Upper lobe of left lung (tissue), 4 donors: ENCODE measurements around the gene LRCH1.

Source experiments
- CTCF ChIP-seq, 6 experiments: fragments of 450-650 bp in 4 of 6; fragments of 200-600 bp in 2 of 6; sonication (generic) in 2 of 6; IDR thresholded peaks; one replicate each; pipeline ENCODE4 v1.5.1; 2016 to 2019; ENCODE audit warnings: antibody characterized with exemption in 6 of 6
- POLR2A ChIP-seq, 4 donors: fragments of 450-650 bp; IDR thresholded peaks; one replicate each; pipeline ENCODE4 v1.5.1; 2016 to 2017; ENCODE audit warnings: antibody characterized with exemption in 4 of 4, mild to moderate bottlenecking in 2 of 4
- POLR2AphosphoS5 ChIP-seq, 2 donors: sonication (generic); formaldehyde crosslinking; IDR thresholded peaks; one replicate each; pipeline ENCODE4 v1.5.1; 2017; ENCODE audit warnings: antibody characterized with exemption in 2 of 2

DNA sequence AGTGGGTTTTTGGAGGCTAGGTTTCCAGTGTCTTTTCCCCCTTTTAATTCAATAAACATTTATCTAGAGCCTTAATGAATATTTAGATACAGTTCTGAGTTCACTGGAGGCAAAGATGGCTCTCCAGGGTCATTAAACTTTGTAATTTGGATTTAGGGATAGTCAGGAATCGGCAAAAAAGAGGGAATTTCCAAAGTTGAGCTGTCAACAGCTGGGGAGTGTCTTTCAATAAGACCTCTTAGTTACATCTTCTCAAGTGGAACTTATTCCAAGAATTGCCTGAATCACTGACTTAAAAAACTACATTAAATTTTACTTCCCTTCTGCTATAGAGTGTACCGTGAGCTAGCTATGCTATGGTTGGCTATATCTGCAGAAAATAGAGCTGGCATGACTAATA, 2.0 kb downstream of the LRCH1 start:
- TF ChIP-seq CTCF (IDR thresholded peaks at IDR 0.05) = no peak
- no peak for TF ChIP-seq POLR2AphosphoS5 (IDR thresholded peaks at IDR 0.05)
- no peak for TF ChIP-seq POLR2A (IDR thresholded peaks at IDR 0.05)
